ENCODE measurements around the gene LLGL2. TPM values are rescaled to one million over a fixed set of nuclear protein-coding genes. Genes with fewer than 3 reads are reported as not detected.
A peak's percentile ranks its signal among the peaks of the same experiment; 100 is the strongest.

The LLGL2 gene
- total RNA-seq, 1 donor from 2014 or later, result 9.0 TPM

- H3K9me3 Mint-ChIP-seq, result no peaks in the 10 kb centered on the region
- peaks cover 10% of the 10 kb centered on the region for H3K36me3 Mint-ChIP-seq (ENCODE audit: low read depth)
- DNase-seq, result no peak
- no peaks in the 10 kb centered on the region for H3K27me3 Mint-ChIP-seq
- no peak overlapping the region for H3K27ac Mint-ChIP-seq
- intact Hi-C loops (cut with micrococcal nuclease), result no loop called here
- no peak overlapping the region for H3K4me3 Mint-ChIP-seq
- peaks cover 2% of the 10 kb centered on the region for H3K4me1 Mint-ChIP-seq
Measured at GRCh38 chr17:75498726-75499213, 26.7 kb upstream of the LLGL2 start.

DNA sequence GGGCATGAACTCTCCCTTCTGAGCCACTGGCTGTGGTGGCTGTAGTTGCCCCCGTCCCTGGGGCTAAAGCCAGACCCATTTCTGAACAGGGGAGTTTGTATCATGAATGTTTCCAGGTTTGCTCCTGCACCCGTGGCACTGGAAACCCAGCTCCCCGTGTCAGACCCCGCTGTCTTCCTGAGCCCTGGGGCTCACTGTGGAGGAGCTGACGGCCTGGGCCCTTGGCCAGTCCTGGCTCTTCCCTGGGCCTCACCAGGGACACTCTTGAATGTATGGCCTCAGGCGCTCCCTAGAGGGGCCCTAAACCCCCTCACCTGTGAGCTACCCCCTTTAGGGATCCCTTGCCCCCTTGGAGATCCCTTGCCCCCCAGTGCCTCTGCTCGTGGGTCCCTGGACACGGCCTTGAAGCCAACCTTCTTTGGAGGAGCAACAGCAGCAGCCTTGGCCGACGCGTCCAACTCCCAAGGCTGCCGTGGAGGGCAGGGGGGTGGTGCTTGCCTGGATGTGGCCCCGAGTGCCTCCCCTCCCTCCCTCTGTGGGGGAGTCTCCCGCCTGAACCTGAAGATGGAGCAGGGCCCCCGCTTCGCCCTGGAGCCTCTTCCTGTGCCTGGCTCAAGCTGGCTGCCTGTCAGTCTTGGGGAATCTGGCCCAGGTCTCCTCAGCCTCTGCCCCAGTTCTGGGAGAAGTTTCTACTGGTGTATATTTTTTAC lies 26.0 kb upstream of the LLGL2 start:
- intact Hi-C loops (cut with micrococcal nuclease), result no loop called here
- DNase-seq, result no peak
- peaks cover 2% of the 10 kb centered on the region for H3K4me1 Mint-ChIP-seq
- H3K27me3 Mint-ChIP-seq, result no peaks in the 10 kb centered on the region
- H3K4me3 Mint-ChIP-seq, result no peak overlapping the region
- H3K36me3 Mint-ChIP-seq (ENCODE audit: low read depth), result peaks cover 10% of the 10 kb centered on the region
- H3K27ac Mint-ChIP-seq, result no peak overlapping the region
- H3K9me3 Mint-ChIP-seq, result no peaks in the 10 kb centered on the region

- Mint-ChIP-seq H3K4me1 (peaks cover 2% of the 10 kb centered on the region), H3K4me3 (no peak overlapping the region), H3K9me3 (no peaks in the 10 kb centered on the region), H3K36me3 (ENCODE audit: low read depth) (peaks cover 10% of the 10 kb centered on the region), H3K27me3 (no peaks in the 10 kb centered on the region), H3K27ac (no peak overlapping the region)
- intact Hi-C loops (cut with micrococcal nuclease), result no loop called here
- DNase-seq, result no peak
Measured at GRCh38 chr17:75500419-75501216, 24.9 kb upstream of the LLGL2 start.

GRCh38 chr17:75501378-75502071 lies 24.0 kb upstream of the LLGL2 start:
- Mint-ChIP-seq H3K27ac (no peak overlapping the region), H3K9me3 (no peaks in the 10 kb centered on the region), H3K27me3 (no peaks in the 10 kb centered on the region), H3K4me3 (no peak overlapping the region), H3K36me3 (ENCODE audit: low read depth) (peaks cover 8% of the 10 kb centered on the region), H3K4me1 (peaks cover 2% of the 10 kb centered on the region)
- intact Hi-C loops (cut with micrococcal nuclease), result no loop called here
- no peak for DNase-seq

GRCh38 chr17:75502072-75502720 lies 23.3 kb upstream of the LLGL2 start:
- no peak for DNase-seq
- peaks cover 5% of the 10 kb centered on the region for H3K36me3 Mint-ChIP-seq (ENCODE audit: low read depth)
- H3K27ac Mint-ChIP-seq, result no peak overlapping the region
- H3K9me3 Mint-ChIP-seq, result no peaks in the 10 kb centered on the region
- no peaks in the 10 kb centered on the region for H3K27me3 Mint-ChIP-seq
- intact Hi-C loops (cut with micrococcal nuclease), result no loop called here
- H3K4me1 Mint-ChIP-seq, result peaks cover 2% of the 10 kb centered on the region
- no peak overlapping the region for H3K4me3 Mint-ChIP-seq

- no peak overlapping the region for H3K27ac Mint-ChIP-seq
Measured at GRCh38 chr17:75502721-75503329, 22.7 kb upstream of the LLGL2 start.

DNA sequence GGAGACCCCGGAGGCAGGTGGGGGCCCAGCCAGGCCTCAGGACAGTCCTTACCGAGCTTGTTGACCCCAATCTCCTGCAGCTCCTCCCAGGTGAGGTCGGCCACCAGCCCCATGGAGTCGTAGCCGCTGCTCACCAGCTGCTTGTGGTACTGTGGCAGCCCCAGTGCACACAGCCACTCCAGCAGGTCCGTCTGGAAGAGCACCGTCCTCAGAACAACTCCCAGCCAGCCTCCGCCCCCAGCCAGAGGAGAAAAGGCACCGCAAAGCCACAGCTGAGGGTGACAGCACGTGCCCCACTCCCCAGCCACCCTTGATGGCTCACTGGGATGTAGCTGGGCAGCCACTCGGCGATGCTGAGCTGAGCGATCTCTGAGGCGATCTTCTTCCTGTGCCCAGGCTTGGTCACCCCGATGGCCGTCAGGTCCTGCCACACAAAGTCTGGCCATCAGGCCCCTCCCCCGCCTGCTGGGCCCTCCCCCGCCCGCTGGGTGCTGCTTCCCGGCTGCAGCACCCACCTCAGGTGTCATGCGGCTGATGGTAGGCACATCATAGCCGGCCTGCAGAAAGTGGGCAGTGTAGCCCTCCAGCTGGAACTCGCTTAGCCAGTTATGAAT lies 22.1 kb upstream of the LLGL2 start:
- intact Hi-C loops (cut with micrococcal nuclease), result no loop called here
- Mint-ChIP-seq H3K27me3 (no peaks in the 10 kb centered on the region), H3K4me3 (no peak overlapping the region), H3K4me1 (no peaks in the 10 kb centered on the region), H3K27ac (no peak overlapping the region), H3K36me3 (ENCODE audit: low read depth) (peaks cover 2% of the 10 kb centered on the region), H3K9me3 (no peaks in the 10 kb centered on the region)
- no peak for DNase-seq

More at GRCh38 chr17:75502721-75503329, 22.7 kb upstream of the LLGL2 start:
- H3K27me3 Mint-ChIP-seq, result no peaks in the 10 kb centered on the region
- no peak overlapping the region for H3K4me3 Mint-ChIP-seq
- no peaks in the 10 kb centered on the region for H3K4me1 Mint-ChIP-seq
- H3K36me3 Mint-ChIP-seq (ENCODE audit: low read depth), result peaks cover 2% of the 10 kb centered on the region
- intact Hi-C loops (cut with micrococcal nuclease), result no loop called here
- H3K9me3 Mint-ChIP-seq, result no peaks in the 10 kb centered on the region
- DNase-seq, result no peak

DNA sequence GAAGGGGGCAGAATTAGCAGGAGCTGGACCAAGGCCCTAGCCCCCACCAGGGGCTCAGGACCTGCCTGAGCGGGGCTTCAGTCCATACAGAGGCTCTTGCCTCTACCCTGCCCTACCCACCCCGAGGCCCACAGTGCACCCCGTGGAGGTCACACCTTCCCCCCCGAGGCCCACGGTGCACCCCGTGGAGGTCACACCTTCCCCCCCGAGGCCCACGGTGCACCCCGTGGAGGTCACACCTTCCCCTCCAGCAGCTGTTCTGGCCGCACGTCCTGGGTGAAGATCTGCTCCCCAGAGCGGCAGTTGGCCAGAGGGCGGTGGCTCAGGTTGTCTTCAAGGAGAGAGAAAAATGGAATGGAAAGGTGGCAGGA lies 21.5 kb upstream of the LLGL2 start:
- no peak overlapping the region for H3K27ac Mint-ChIP-seq
- intact Hi-C loops (cut with micrococcal nuclease), result no loop called here
- H3K9me3 Mint-ChIP-seq, result no peaks in the 10 kb centered on the region
- no peak for DNase-seq
- H3K27me3 Mint-ChIP-seq, result no peaks in the 10 kb centered on the region
- no peak overlapping the region for H3K4me3 Mint-ChIP-seq
- H3K4me1 Mint-ChIP-seq, result no peaks in the 10 kb centered on the region
- peaks cover 2% of the 10 kb centered on the region for H3K36me3 Mint-ChIP-seq (ENCODE audit: low read depth)

DNA sequence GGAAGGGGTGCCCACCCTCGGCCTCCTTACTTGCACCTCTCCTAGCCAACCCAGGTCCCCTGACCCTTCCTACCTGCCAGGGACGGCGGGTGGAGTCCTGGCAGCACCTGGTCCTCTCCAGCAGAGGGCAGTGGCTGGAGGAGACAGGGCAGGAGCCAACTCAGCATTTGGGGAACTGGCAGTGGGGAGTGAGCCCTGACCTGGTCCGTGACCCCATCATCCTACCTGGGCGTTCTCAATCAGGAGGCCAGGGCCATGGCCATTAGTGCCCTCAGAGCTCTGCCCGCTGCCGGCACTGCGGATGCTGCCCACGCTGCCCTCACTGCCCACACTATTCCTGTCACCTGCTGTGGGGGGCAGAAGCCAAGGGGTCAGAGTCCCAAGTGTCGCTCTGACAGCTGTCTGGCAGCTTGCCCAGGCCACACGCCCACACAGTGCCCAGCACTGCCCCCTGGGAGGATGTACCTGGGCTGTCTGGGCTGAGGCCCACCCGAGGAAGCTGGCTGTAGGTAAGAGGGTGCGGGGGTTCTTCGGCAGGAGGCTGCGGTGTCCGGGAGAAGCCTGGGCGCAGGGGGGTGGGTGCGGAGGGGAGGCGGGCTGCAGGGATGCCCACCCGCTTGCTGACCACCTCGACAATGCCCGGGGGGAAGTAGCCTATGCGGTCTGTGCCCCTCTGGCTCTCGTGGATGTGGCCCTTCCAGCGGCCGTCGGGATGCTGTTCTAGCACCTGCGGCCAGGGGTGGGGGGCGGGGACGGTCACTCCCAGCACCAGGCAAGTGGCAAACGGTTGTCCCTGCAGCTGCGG lies 20.9 kb upstream of the LLGL2 start:
- Mint-ChIP-seq H3K27me3 (no peaks in the 10 kb centered on the region), H3K4me1 (no peaks in the 10 kb centered on the region), H3K27ac (no peak overlapping the region), H3K4me3 (no peak overlapping the region), H3K36me3 (ENCODE audit: low read depth) (peaks cover 2% of the 10 kb centered on the region), H3K9me3 (no peaks in the 10 kb centered on the region)
- intact Hi-C loops (cut with micrococcal nuclease), result no loop called here
- peak; percentile 82 for DNase-seq

- H3K4me1 Mint-ChIP-seq, result no peaks in the 10 kb centered on the region
- H3K4me3 Mint-ChIP-seq, result no peak overlapping the region
- H3K27ac Mint-ChIP-seq, result no peak overlapping the region
- H3K27me3 Mint-ChIP-seq, result no peaks in the 10 kb centered on the region
- no peak for DNase-seq
- intact Hi-C loops (cut with micrococcal nuclease), result no loop called here
- H3K36me3 Mint-ChIP-seq (ENCODE audit: low read depth), result no peaks in the 10 kb centered on the region
- no peaks in the 10 kb centered on the region for H3K9me3 Mint-ChIP-seq
Measured at GRCh38 chr17:75505152-75505409, 20.4 kb upstream of the LLGL2 start.

- Mint-ChIP-seq H3K4me1 (no peaks in the 10 kb centered on the region), H3K4me3 (no peak overlapping the region), H3K27ac (no peak overlapping the region), H3K9me3 (no peaks in the 10 kb centered on the region), H3K27me3 (no peaks in the 10 kb centered on the region), H3K36me3 (ENCODE audit: low read depth) (no peaks in the 10 kb centered on the region)
- intact Hi-C loops (cut with micrococcal nuclease), result no loop called here
- no peak for DNase-seq
Measured at GRCh38 chr17:75505640-75506039, 19.9 kb upstream of the LLGL2 start.

- H3K27ac Mint-ChIP-seq, result no peak overlapping the region
- no peak for DNase-seq
- no peaks in the 10 kb centered on the region for H3K4me1 Mint-ChIP-seq
- no peak overlapping the region for H3K4me3 Mint-ChIP-seq
- no peaks in the 10 kb centered on the region for H3K9me3 Mint-ChIP-seq
- no peaks in the 10 kb centered on the region for H3K27me3 Mint-ChIP-seq
- H3K36me3 Mint-ChIP-seq (ENCODE audit: low read depth), result no peaks in the 10 kb centered on the region
- intact Hi-C loops (cut with micrococcal nuclease), result no loop called here
Measured at GRCh38 chr17:75506134-75506533, 19.4 kb upstream of the LLGL2 start.

- no peak overlapping the region for H3K4me3 Mint-ChIP-seq
- H3K4me1 Mint-ChIP-seq, result no peaks in the 10 kb centered on the region
- no peaks in the 10 kb centered on the region for H3K9me3 Mint-ChIP-seq
- intact Hi-C loops (cut with micrococcal nuclease), result no loop called here
- no peaks in the 10 kb centered on the region for H3K27me3 Mint-ChIP-seq
- no peak overlapping the region for H3K27ac Mint-ChIP-seq
- H3K36me3 Mint-ChIP-seq (ENCODE audit: low read depth), result no peaks in the 10 kb centered on the region
- no peak for DNase-seq
Measured at GRCh38 chr17:75506888-75507287, 18.6 kb upstream of the LLGL2 start.
